Epithelial cell of esophagus (primary cell): ENCODE data around the gene SNAP91.
"Not testable (repeated sequence)": the region's sequence is repeated elsewhere in the genome, so short reads cannot be mapped to it uniquely, and the experiment has no call there.

Experiments used
- DNase-seq: peaks from one replicate; pipeline ENCODE4 v3.0.0; 2010; ENCODE audit warnings: low read depth
- H3K4me3 ChIP-seq: 2 replicates; pipeline ENCODE4 v1.5.1; 2011; ENCODE audit warnings: mild to moderate bottlenecking, low read length, control low read depth
- TF ChIP-seq, protein P1 (sequence below): IDR thresholded peaks from 2 replicates; pipeline ENCODE4 v1.5.1; 2011; ENCODE audit warnings: low read depth, mild to moderate bottlenecking, low read length, control low read depth, inconsistent platforms; ENCODE audit not compliant: insufficient read depth; ENCODE audit errors: missing control alignments

Gene SNAP91

DNA sequence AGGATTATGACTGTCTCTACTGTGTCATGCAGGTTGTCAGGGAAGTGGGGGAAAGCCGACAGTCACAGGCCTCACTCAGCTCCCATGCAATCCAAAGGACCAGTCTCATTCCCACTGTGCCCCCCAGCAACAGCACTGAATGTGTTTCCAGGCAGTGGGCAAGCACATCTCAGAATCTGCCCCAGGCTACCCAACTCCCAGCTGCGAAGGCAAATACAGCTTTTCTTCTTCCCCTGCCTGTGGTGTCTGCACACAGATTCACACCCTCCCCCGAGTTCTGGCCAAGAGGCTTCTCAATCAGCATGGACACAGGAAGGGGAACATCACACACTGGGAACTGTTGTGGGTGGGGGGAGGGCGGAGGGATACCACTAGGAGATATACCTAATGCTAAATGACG lies 75.3 kb downstream of the SNAP91 start:
- H3K4me3 ChIP-seq = no peak overlapping the region
- TF ChIP-seq, protein P1, sequence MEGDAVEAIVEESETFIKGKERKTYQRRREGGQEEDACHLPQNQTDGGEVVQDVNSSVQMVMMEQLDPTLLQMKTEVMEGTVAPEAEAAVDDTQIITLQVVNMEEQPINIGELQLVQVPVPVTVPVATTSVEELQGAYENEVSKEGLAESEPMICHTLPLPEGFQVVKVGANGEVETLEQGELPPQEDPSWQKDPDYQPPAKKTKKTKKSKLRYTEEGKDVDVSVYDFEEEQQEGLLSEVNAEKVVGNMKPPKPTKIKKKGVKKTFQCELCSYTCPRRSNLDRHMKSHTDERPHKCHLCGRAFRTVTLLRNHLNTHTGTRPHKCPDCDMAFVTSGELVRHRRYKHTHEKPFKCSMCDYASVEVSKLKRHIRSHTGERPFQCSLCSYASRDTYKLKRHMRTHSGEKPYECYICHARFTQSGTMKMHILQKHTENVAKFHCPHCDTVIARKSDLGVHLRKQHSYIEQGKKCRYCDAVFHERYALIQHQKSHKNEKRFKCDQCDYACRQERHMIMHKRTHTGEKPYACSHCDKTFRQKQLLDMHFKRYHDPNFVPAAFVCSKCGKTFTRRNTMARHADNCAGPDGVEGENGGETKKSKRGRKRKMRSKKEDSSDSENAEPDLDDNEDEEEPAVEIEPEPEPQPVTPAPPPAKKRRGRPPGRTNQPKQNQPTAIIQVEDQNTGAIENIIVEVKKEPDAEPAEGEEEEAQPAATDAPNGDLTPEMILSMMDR = no peak
- DNase-seq = no peak

- TF ChIP-seq, protein P1 = no peak
- DNase-seq = no peak
- no peak overlapping the region for H3K4me3 ChIP-seq
Measured at GRCh38 chr6:83633149-83633548, 75.8 kb downstream of the SNAP91 start.

DNA sequence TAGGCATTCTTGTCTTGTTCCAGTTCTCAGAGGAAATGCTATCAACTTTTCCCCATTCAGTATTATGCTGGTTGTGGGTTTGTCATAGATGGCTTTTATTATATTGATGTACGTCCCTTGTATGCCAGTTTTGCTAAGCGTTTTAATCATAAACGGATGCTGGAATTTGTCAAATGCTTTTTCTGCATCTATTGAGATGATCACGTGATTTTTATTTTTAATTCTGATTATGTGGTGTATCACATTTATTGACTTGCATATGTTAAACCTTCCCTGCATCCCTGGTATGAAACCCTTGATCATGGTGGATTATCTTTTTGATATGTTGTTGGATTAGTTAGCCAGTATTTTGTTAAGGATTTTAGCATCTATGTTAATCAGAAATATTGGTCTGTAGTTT lies 79.0 kb downstream of the SNAP91 start:
- DNase-seq, H3K4me3 ChIP-seq: not testable (repeated sequence)

GRCh38 chr6:83615025-83615999 lies 93.6 kb downstream of the SNAP91 start:
- no peak overlapping the region for H3K4me3 ChIP-seq
- peak; percentile 43 for DNase-seq
- TF ChIP-seq, protein P1 = peak; percentile 67

GRCh38 chr6:83613378-83613777 lies 95.5 kb downstream of the SNAP91 start:
- no peak overlapping the region for H3K4me3 ChIP-seq
- DNase-seq = no peak
- TF ChIP-seq, protein P1 = no peak

- no peak overlapping the region for H3K4me3 ChIP-seq
- DNase-seq = no peak
- TF ChIP-seq, protein P1 = no peak
Measured at GRCh38 chr6:83609248-83609647, 99.7 kb downstream of the SNAP91 start.

- no peak for DNase-seq
- TF ChIP-seq, protein P1 = no peak
- H3K4me3 ChIP-seq = no peak overlapping the region
Measured at GRCh38 chr6:83605517-83605916, 103.4 kb downstream of the SNAP91 start.
